HG03175 (cell line): ENCODE measurements around the gene DCD.

Source experiments
- ATAC-seq: cut with Tn5 transposase; IDR thresholded peaks from one replicate; pipeline ENCODE4 v1.9.1; 2021; ENCODE audit warnings: mild to moderate bottlenecking, moderate library complexity; ENCODE audit not compliant: unreplicated experiment

DCD gene

GRCh38 chr12:54648265-54648664, at the start of gene DCD:
TSS of gene DCD (minus strand) at chr12:54648365. CDS start at chr12:54648303, 62 bp downstream.
- ATAC-seq, result no peak

GRCh38 chr12:54697851-54698250, 49.7 kb upstream of the DCD start:
- no peak for ATAC-seq

DNA sequence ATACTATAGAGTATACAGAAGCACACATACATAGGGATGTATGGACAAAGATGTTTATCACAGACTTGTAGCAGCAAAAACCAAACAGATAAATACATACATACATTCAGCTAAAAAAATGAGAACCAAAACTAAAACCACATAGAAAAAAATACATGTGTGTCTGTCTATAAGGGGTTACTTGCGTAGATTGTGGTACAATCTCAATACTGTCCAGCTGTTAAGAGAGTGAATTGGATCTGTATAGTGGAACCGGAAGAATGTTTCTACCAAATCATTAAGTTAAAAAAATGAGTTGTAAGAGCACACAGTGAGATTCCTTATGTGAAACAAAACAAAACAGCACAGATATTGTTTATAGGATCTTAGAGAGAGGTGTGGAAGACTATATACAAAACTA, 44.2 kb upstream of the DCD start:
- ATAC-seq, result peak; percentile 42

DNA sequence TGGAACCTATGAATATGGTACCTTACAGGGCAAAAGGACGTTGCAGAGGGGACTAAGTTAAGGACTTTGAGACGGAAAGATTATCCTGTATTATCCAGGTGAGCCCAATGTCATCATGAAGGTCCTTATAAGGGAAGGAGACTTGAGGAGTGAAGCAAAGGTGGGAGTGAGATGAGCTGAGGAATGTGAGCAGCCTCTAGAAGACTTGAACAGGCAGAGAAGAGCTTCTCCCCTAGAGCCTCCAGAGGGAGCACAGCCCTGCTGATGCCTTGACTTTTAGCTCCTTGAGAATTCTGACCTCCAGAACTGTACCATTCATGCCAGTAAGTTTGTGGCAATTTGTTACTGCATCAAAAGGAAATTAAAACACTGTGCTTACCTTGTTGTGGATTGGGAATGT, 41.8 kb upstream of the DCD start:
- ATAC-seq, result no peak

- no peak for ATAC-seq
Measured at GRCh38 chr12:54689034-54689372, 40.8 kb upstream of the DCD start.

DNA sequence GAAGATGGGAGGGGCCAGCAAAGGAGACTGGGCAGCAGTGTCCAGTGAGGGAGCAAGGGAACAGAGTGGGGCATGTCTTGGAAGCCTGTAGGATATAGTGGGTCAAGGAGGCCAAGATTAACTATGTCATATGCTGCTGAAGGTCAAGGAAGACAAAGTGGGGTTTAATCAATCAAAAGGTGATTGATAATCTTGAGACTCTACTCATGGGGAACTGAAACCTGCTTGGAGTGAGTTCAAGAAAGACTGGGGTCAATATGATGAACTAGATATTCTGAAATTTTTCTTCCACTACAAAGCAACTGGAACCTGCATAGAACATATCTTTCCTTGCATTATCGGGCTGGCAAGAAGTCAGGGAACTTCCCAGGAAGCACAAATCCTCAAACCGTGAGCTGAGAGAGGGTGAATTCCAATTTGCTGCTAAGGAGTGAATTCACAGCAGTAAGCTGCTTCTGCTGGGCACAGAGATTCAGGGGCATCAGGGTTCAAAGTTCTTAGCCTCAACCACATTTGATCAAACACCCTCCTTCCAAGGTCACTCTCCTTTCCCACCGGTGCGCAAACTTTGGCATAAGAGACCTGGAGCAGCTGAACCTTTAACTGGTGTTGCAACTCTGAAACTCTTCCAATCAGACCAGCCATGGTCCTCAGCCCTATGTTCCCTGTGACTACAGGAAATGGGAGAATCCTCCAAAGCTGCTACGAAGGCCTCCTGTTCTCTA, 40.3 kb upstream of the DCD start:
- ATAC-seq, result no peak

- no peak for ATAC-seq
Measured at GRCh38 chr12:54684636-54685630, 36.8 kb upstream of the DCD start.

GRCh38 chr12:54683398-54683797, 35.2 kb upstream of the DCD start:
- no peak for ATAC-seq

DNA sequence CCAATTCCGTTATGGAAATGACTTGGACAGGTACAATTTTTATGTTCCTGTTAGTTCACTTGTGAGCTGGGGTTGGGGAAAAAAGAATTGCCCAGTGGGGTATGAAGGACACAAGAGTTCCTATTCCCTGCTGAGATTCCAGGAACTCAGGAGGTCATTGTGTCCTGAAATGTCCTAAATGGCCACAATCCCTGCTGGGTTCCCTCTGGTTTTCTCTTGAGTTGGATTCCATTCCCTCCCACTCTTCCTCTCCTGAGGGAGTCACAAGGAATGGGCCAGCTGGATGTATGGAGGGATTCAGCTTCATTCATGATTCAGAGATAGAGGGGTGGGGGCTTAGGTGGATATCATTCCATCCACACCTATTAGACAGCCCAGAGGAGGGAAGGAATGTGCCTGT, 34.5 kb upstream of the DCD start:
- ATAC-seq, result no peak

DNA sequence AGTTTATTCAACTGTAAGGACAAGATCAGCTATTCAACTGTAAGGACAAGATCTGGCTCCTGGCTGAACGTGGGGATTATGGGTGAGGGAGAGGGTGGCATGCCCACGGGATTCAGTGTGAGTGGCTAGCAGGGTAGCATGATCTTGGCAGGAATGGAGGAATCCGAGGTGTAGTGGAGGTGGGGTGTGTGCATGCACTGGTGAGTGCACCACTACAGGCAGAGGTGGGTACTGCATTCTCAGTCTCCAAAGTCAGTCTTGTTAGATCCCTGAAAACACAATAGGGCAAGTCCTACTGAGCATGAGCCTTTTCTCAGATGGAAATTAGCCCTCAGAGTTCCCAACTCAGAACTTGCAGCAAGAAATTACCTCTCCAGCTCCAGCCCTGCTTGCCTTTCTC, 32.2 kb upstream of the DCD start:
- ATAC-seq, result peak; percentile 72

DNA sequence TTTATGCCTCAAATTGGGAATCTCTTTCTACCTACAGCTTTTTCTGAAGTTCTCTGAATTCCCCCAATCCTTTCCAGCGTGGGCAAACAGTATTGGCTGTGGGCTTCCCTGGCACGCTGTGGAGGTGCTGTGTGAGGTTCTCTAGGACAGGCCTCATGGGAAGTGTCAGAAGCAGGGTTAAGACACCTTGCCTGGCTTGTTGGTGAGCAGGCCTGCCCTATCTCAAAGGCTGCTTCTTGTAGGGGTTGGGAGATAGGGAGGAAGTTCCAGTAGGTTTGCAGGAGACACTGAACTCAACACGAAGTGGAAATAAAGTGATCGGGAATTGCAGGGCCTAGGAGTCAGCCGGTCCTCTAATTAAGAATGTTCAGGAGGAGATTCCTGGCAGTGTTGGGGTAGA, 30.0 kb upstream of the DCD start:
- no peak for ATAC-seq

DNA sequence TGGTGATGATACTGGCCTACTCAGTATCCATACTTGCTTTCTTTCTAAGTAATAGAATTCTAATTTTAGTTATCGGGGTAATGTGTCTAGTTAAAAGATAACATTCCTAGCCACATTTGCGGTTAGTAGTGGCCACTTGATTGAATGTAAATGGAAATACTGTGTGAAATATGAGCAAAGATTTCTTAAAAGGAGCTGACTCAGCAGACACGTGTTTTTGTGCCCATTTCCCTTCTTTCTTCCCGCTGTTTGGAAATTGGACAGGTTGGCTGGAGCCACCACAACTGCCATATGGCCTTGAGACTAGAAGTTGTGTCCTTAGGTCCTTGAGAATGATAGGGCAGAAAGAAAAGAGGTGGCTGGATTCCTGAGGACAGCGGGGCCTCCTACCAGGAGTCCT, 19.8 kb upstream of the DCD start:
- no peak for ATAC-seq

- no peak for ATAC-seq
Measured at GRCh38 chr12:54666008-54666407, 17.8 kb upstream of the DCD start.

DNA sequence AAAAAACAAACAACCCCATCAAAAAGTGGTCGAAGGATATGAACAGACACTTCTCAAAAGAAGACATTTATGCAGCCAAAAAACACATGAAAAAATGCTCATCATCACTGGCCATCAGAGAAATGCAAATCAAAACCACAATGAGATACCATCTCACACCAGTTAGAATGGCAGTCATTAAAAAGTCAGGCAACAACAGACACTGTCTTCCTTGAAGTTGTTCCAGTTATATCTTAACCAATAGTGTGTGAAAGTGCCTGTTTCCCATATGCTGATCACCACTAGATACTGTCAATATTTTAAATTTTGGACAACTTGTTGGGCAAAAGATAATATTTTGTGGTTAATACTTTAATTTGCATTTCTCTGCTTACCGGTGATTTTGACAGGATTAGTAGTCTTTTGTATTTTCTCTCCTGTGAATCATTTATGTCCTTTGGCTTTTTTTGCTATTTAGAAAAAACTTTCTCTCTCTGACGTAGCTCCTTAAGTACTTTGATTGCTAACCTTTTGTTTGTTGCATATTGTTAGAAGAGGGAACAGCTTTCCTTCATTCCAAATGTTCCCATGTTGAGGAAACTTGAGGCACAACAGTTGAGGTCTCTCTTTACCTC, 17.0 kb upstream of the DCD start:
- ATAC-seq, result peak; percentile 53

- ATAC-seq, result no peak
Measured at GRCh38 chr12:54663603-54664002, 15.4 kb upstream of the DCD start.

- ATAC-seq, result no peak
Measured at GRCh38 chr12:54662026-54662425, 13.9 kb upstream of the DCD start.

- ATAC-seq, result peak; percentile 48
Measured at GRCh38 chr12:54661048-54661447, 12.9 kb upstream of the DCD start.

DNA sequence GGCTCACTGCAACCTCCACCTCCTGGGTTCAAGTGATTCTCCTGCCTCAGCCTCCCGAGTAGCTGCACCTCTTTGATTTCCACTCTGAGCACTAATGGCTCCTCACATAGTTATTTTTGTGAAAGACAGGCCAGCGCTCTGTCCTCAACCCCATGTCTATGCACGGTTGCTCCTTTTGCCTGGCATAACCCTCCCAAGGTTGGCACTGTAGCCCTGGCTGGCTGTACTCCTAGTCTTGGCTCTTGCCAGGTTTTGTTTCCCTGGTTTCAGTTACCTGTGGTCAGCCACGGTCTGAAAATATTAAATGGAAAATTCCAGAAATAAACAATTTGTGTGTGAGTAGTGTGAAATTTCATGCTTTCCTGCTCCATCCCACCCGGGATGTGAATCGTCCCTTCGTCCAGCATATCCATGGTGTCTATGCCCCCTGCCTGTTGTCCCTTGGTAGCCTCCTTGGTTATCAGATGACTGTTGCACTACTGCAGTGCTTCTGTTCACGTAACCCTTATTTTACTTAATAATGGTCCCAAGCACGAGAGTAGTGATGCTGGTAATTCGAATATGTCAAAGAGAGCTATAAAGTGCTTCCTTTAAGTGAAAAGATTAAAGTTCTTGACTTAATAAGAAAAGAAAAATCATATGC, 12.3 kb upstream of the DCD start:
- ATAC-seq, result no peak

- peak; percentile 67 for ATAC-seq
Measured at GRCh38 chr12:54658306-54659264, 10.4 kb upstream of the DCD start.

GRCh38 chr12:54657105-54657607, 9.0 kb upstream of the DCD start:
- ATAC-seq, result no peak
